LNCaP clone FGC (cell line): ENCODE measurements around the gene OTOL1.
A peak's percentile ranks its signal among the peaks of the same experiment; 100 is the strongest.

ENCODE experiments used
- DNase-seq: peaks from one replicate; pipeline ENCODE4 v3.0.0-alpha.2; 2011; ENCODE audit warnings: low read depth
- H3K4me3 ChIP-seq: 2 replicates; pipeline ENCODE4 v1.5.1; 2011; ENCODE audit warnings: mild to moderate bottlenecking, low read depth, low read length, control low read depth
- TF ChIP-seq, protein P1 (sequence below): IDR thresholded peaks from 2 replicates; pipeline ENCODE4 v1.5.1; 2012; ENCODE audit warnings: mild to moderate bottlenecking; ENCODE audit not compliant: control insufficient read depth, insufficient read depth; ENCODE audit errors: extremely low read depth

Gene OTOL1

GRCh38 chr3:161496508-161496907 is at the start of gene OTOL1:
Gene OTOL1 (plus strand): TSS chr3:161496808. CDS start chr3:161496808, 0 bp downstream.
- no peak within 1 kb of the TSS for H3K4me3 ChIP-seq
- TF ChIP-seq, protein P1, sequence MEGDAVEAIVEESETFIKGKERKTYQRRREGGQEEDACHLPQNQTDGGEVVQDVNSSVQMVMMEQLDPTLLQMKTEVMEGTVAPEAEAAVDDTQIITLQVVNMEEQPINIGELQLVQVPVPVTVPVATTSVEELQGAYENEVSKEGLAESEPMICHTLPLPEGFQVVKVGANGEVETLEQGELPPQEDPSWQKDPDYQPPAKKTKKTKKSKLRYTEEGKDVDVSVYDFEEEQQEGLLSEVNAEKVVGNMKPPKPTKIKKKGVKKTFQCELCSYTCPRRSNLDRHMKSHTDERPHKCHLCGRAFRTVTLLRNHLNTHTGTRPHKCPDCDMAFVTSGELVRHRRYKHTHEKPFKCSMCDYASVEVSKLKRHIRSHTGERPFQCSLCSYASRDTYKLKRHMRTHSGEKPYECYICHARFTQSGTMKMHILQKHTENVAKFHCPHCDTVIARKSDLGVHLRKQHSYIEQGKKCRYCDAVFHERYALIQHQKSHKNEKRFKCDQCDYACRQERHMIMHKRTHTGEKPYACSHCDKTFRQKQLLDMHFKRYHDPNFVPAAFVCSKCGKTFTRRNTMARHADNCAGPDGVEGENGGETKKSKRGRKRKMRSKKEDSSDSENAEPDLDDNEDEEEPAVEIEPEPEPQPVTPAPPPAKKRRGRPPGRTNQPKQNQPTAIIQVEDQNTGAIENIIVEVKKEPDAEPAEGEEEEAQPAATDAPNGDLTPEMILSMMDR, result no peak

DNA sequence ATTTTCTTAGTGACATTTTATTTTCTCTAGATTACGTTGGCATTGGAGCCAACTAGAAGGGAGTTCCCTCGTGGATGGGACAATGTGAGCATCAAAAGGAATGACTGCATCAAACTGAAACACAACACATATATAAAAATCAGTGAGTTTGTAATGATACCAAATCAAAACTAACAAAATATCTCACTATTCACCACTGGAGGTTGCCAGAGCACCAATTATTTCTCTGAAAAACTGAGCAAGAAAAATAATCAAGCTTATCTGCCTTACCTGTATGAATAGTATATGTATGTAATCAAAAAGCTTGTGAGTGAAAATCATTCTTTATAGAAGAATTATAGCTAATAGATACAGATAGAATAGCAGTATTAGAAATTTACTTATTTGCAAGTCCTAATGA is 46.8 kb upstream of the OTOL1 start:
- no peak for DNase-seq
- no peak overlapping the region for H3K4me3 ChIP-seq
- TF ChIP-seq, protein P1, result peak; percentile 30

More at GRCh38 chr3:161496508-161496907, at the start of gene OTOL1:
- no peak for DNase-seq

DNA sequence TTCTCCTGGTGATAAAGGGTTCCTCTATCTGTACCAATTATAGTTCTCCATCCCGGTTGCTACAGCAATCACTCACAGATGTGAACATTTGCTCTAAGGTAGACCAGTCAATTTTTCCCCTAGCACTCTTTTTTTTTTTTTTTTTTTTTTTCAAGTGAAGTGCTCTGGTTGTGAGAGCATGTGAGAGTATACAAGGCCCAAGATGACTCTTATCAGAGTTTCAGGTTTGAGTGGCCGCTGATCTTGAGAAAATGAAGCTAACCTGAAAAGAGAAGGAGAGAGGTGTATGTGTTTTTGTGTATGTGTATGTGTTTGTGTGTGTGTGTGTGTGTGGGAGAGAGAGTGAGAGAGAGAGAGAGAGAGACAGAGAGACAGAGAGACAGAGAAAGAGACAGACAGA is 44.4 kb upstream of the OTOL1 start:
- TF ChIP-seq, protein P1, result no peak
- no peak for DNase-seq
- no peak overlapping the region for H3K4me3 ChIP-seq

GRCh38 chr3:161454615-161455014 is 42.0 kb upstream of the OTOL1 start:
- TF ChIP-seq, protein P1, result no peak

GRCh38 chr3:161455962-161456361 is 40.6 kb upstream of the OTOL1 start:
- DNase-seq, result no peak
- TF ChIP-seq, protein P1, result no peak
- H3K4me3 ChIP-seq, result no peak overlapping the region

More at GRCh38 chr3:161454615-161455014, 42.0 kb upstream of the OTOL1 start:
- H3K4me3 ChIP-seq, result no peak overlapping the region
- DNase-seq, result peak; percentile 37

DNA sequence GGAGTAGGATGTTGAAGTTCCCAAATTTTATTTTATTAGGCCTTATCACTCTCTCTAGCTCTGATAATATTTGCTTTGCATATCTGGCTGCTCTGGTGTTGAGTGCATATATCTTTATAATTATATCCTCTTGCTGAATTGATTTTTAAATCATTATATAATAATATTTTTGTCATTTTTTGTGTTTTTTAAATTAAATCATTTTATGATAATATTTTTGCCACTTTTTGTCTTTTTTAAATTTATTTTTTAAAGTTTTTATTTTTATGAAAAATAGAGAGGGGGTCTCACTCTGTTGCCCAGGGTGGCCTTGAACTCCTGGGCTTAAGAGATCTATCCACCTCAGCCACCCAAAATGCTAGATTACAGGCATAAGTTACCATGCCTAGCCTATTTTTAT is 34.5 kb upstream of the OTOL1 start:
- H3K4me3 ChIP-seq, result no peak overlapping the region
- DNase-seq, result no peak
- TF ChIP-seq, protein P1, result no peak

GRCh38 chr3:161471211-161471610 is 25.4 kb upstream of the OTOL1 start:
- H3K4me3 ChIP-seq, result no peak overlapping the region
- TF ChIP-seq, protein P1, result no peak
- no peak for DNase-seq
